GM23248 (cell line): ENCODE measurements around the gene UTP4. TPM values are rescaled to one million over a fixed set of nuclear protein-coding genes. Genes with fewer than 3 reads are reported as not detected.
A peak's percentile ranks its signal among the peaks of the same experiment; 100 is the strongest.

ENCODE experiments used
- DNase-seq: peaks from one replicate; pipeline ENCODE4 v3.0.0-alpha.2; 2015
- H2AFZ ChIP-seq: fragments of 200-600 bp; sonication (generic); 2 replicates; pipeline ENCODE4 v1.6.1; 2016; ENCODE audit warnings: antibody characterized with exemption
- H3F3A ChIP-seq: fragments of 200-600 bp; sonication (generic); 2 replicates; pipeline ENCODE4 v1.6.1; 2016; ENCODE audit warnings: mild to moderate bottlenecking, antibody characterized with exemption, mixed run types; ENCODE audit not compliant: insufficient read depth
- H3K27ac ChIP-seq: fragments of 200-600 bp; sonication (generic); 2 replicates; pipeline ENCODE4 v1.5.1; 2016; ENCODE audit warnings: mild to moderate bottlenecking
- H3K27me3 ChIP-seq: fragments of 200-600 bp; sonication (generic); replicated peaks from 2 replicates; pipeline ENCODE4 v1.6.1; 2016; ENCODE audit warnings: mild to moderate bottlenecking; ENCODE audit not compliant: insufficient read depth
- H3K36me3 ChIP-seq: fragments of 200-600 bp; sonication (generic); 2 replicates; pipeline ENCODE4 v1.6.1; 2016; ENCODE audit warnings: low read depth, mild to moderate bottlenecking
- H3K4me1 ChIP-seq: fragments of 200-600 bp; sonication (generic); 2 replicates; pipeline ENCODE4 v1.6.1; 2016; ENCODE audit warnings: mild to moderate bottlenecking; ENCODE audit not compliant: insufficient read depth
- H3K4me2 ChIP-seq: fragments of 200-600 bp; sonication (generic); one replicate; pipeline ENCODE4 v1.6.1; 2016; ENCODE audit warnings: mild to moderate bottlenecking; ENCODE audit not compliant: unreplicated experiment
- H3K4me3 ChIP-seq: fragments of 200-600 bp; sonication (generic); 2 replicates; pipeline ENCODE4 v1.5.1; 2016; ENCODE audit warnings: mild to moderate bottlenecking
- H3K79me2 ChIP-seq: fragments of 200-600 bp; sonication (generic); 2 replicates; pipeline ENCODE4 v1.6.1; 2016; ENCODE audit warnings: mild to moderate bottlenecking; ENCODE audit not compliant: insufficient read depth
- H3K9ac ChIP-seq: fragments of 200-600 bp; sonication (generic); 2 replicates; pipeline ENCODE4 v1.6.1; 2016; ENCODE audit warnings: mild to moderate bottlenecking
- H3K9me2 ChIP-seq: fragments of 200-600 bp; sonication (generic); 2 replicates; pipeline ENCODE4 v1.6.1; 2016; ENCODE audit warnings: mixed run types, mild to moderate bottlenecking, moderate library complexity; ENCODE audit not compliant: insufficient read depth
- H3K9me3 ChIP-seq: fragments of 200-600 bp; sonication (generic); one replicate; pipeline ENCODE4 v1.6.1; 2017; ENCODE audit warnings: low read depth
- H4K20me1 ChIP-seq: fragments of 200-600 bp; sonication (generic); 2 replicates; pipeline ENCODE4 v1.6.0; 2016; ENCODE audit not compliant: insufficient read depth
- EZH2 ChIP-seq: fragments of 200-600 bp; sonication (generic); IDR thresholded peaks from 2 replicates; pipeline ENCODE4 v1.6.1; 2018; ENCODE audit warnings: antibody characterized with exemption, mild to moderate bottlenecking; ENCODE audit not compliant: insufficient read depth, poor library complexity, severe bottlenecking
- EZH2phosphoT487 ChIP-seq: fragments of 200-600 bp; sonication (generic); IDR thresholded peaks from 2 replicates; pipeline ENCODE4 v1.6.1; 2018; ENCODE audit warnings: antibody characterized with exemption, moderate library complexity, mild to moderate bottlenecking, low read depth; ENCODE audit not compliant: insufficient read depth
- WGBS, 2 experiments: methylation state at CpG; one replicate each; pipeline ENCODE4 v1.1.6; 2015 to 2017; ENCODE audit warnings: low lambda C conversion rate in 2 of 2, low coverage in 1 of 2; ENCODE audit errors: missing lambda C conversion rate in 2 of 2; 5-methylcytosine and 5-hydroxymethylcytosine counted together
- in situ Hi-C: fragments of 300-500 bp; cut with MboI; formaldehyde crosslinking; loops from 2 replicates; pipeline ENCODE4 v1.15.0; 2020
- polyA plus RNA-seq: library from polyadenylated mRNA; unstranded; fragments of >200 nt; fragmentation: Nextera tagmentation; extraction: Ambion mirVana; gene quantifications from 2 replicates; pipeline ENCODE4 v1.2.1, GENCODE V29; 2016
- total RNA-seq: library from RNA; depleted of rRNA; stranded (reverse); fragments of >200 nt; shearing (Covaris generic); gene quantifications from 2 replicates; pipeline ENCODE4 v1.2.3, GENCODE V29; 2014

UTP4 gene
- total and polyA plus RNA-seq, 2 experiments from 2014 or later = 17.8 to 54.8 TPM

DNA sequence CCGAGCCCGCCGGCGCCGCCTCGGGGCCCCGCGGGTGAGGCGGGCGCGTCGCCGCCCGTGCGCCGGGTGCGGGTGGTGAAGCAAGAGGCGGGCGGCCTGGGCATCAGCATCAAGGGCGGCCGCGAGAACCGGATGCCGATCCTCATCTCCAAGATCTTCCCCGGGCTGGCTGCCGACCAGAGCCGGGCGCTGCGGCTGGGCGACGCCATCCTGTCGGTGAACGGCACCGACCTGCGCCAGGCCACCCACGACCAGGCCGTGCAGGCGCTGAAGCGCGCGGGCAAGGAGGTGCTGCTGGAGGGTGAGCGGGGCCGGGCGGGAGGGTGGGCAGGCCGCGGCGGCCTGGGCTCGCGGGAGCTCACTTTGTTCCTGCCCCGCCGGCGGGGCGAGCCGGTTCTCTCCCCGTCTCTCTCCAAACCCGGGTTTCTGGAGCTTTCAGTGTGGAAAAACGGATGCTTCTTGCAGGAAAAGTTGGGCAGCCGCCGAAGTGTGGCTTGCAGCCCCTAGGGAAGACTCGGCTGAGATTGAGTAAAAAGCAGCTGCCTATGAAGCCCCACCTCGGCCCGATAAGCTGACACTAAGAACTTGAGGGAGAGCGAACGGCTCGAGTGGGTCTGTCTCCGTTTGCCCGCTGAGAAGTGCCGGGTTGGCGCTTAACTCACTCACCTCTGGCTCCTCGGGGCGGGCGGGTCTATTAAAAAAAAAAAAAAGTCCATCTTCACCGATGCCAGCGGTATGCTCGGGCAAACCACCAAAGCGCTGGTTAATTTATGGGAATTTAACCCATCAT is 55.2 kb downstream of the UTP4 start:
- H3K4me2 ChIP-seq = peak overlapping the region; percentile 96
- WGBS, 2 experiments = 1 to 2% methylated on average over 55 to 76 of the region's 76 CpGs
- no peaks in the 10 kb centered on the region for H3K27me3 ChIP-seq
- peak; percentile 73 for DNase-seq
- H3K4me1 ChIP-seq = peaks cover 40% of the 10 kb centered on the region
- no peaks in the 10 kb centered on the region for H3K9me3 ChIP-seq
- peak overlapping the region; percentile 62 for H2AFZ ChIP-seq
- H3K9ac ChIP-seq = peak overlapping the region; percentile 83
- H3K79me2 ChIP-seq = peaks cover 50% of the 10 kb centered on the region
- H3K9me2 ChIP-seq = no peaks in the 10 kb centered on the region
- in situ Hi-C loops = no loop called here
- H3K36me3 ChIP-seq = no peaks in the 10 kb centered on the region
- peak overlapping the region; percentile 63 for H3K27ac ChIP-seq
- no peaks in the 10 kb centered on the region for H4K20me1 ChIP-seq
- H3K4me3 ChIP-seq = peak overlapping the region; percentile 81
- H3F3A ChIP-seq = peaks cover 17% of the 10 kb centered on the region; the same call in 1 of the 2 replicates
- TF ChIP-seq EZH2phosphoT487 = no peak
- no peak for TF ChIP-seq EZH2

DNA sequence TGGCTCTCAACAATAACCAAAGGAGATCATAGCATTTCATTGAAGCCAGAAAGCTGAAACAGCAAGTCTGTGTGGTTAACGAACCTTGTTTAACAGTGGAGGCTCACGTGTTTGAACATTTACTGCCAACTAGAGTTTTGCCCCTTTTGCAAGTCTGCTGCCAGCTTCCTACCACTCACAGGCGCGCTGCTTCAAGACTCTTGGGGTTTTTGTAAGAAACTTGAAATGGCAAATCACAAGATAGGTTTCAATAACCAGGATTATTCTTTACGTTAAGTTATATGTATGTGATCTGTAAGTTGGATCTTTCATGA is 55.7 kb downstream of the UTP4 start:
- peak; percentile 62 for DNase-seq
- no peak for TF ChIP-seq EZH2phosphoT487
- TF ChIP-seq EZH2 = no peak
- Histone ChIP-seq H2AFZ (peak overlapping the region; percentile 62), H3F3A (peaks cover 17% of the 10 kb centered on the region; the same call in 1 of the 2 replicates), H3K36me3 (no peaks in the 10 kb centered on the region), H3K79me2 (peaks cover 56% of the 10 kb centered on the region), H3K27me3 (no peaks in the 10 kb centered on the region), H3K4me3 (peak overlapping the region; percentile 81), H3K4me2 (peak overlapping the region; percentile 96), H3K27ac (peak overlapping the region; percentile 63), H3K9me3 (no peaks in the 10 kb centered on the region), H3K4me1 (peaks cover 40% of the 10 kb centered on the region), H3K9me2 (no peaks in the 10 kb centered on the region), H3K9ac (peak overlapping the region; percentile 83), H4K20me1 (no peaks in the 10 kb centered on the region)
- in situ Hi-C loops = no loop called here
- 2% methylated on average over 5 of the region's 5 CpGs for WGBS, 2 experiments

DNA sequence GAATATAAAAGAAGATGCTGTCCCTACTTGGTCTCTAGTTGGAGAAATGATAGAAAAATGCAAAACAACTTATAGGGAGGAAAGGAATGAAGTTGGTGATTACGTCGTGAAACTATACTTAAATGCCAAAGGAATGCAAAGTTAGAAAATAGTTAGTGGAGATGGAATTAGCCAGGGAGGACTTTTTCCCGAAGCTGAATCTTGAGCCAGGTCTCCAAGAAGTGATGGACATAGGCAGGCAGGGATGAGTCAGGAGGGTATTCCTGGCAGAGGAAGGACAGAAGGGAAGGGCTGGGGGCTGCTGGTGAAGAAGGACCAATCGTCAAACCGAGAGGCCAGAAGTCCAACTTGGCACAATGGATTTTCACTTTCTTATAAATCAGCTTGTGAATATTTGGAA is 56.3 kb downstream of the UTP4 start:
- WGBS, 2 experiments = 0 to 4% methylated on average over 5 of the region's 5 CpGs
- Histone ChIP-seq H4K20me1 (no peaks in the 10 kb centered on the region), H3K9me3 (no peaks in the 10 kb centered on the region), H3F3A (peaks cover 17% of the 10 kb centered on the region; the same call in 1 of the 2 replicates), H3K4me3 (peak overlapping the region; percentile 81), H3K9ac (peak overlapping the region; percentile 83), H3K27ac (peak overlapping the region; percentile 63), H3K4me1 (peaks cover 37% of the 10 kb centered on the region), H3K4me2 (peak overlapping the region; percentile 96), H3K27me3 (no peaks in the 10 kb centered on the region), H3K36me3 (no peaks in the 10 kb centered on the region), H3K9me2 (no peaks in the 10 kb centered on the region), H3K79me2 (peaks cover 61% of the 10 kb centered on the region), H2AFZ (0 out of 2 replicates have a peak overlapping the region, but pooled peaks have one; percentile 62)
- DNase-seq = peak; percentile 43
- in situ Hi-C loops = no loop called here
- no peak for TF ChIP-seq EZH2
- no peak for TF ChIP-seq EZH2phosphoT487

DNA sequence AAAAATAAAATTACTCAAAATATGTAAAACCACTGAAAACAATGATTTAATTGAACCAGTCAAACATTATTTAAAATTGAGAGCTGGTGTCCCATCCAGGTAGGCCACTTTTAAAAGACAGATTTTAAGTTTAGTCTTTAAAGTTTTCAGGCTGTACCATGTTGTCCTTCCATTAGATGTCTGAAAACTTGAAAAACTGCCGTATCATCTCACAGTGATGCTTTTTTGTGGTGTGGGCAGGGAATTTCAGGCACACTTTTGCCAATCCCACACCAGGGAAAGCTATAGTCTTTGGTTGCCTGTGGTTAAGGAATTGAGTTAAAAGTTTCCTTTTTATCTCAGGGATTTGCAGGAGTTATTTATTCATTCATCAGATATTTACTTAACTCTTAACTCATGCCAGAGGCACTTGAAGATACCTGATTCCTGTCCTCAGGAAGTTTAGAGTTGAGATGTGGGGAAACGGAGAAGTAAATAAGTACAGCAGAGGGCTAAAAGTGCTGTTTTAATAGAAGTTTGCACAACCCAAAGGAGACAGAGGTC is 57.7 kb downstream of the UTP4 start:
- 70 to 87% methylated on average over 2 of the region's 2 CpGs for WGBS, 2 experiments
- H3K4me2 ChIP-seq = peak overlapping the region; percentile 96
- no peaks in the 10 kb centered on the region for H3K9me2 ChIP-seq
- no peak overlapping the region for H3K9ac ChIP-seq
- H3K27ac ChIP-seq = no peak overlapping the region
- H2AFZ ChIP-seq = no peak overlapping the region
- TF ChIP-seq EZH2phosphoT487 = no peak
- TF ChIP-seq EZH2 = no peak
- peaks cover 17% of the 10 kb centered on the region; the same call in 1 of the 2 replicates for H3F3A ChIP-seq
- H4K20me1 ChIP-seq = no peaks in the 10 kb centered on the region
- peaks cover 46% of the 10 kb centered on the region for H3K4me1 ChIP-seq
- H3K9me3 ChIP-seq = no peaks in the 10 kb centered on the region
- no peak for DNase-seq
- in situ Hi-C loops = no loop called here
- H3K27me3 ChIP-seq = no peaks in the 10 kb centered on the region
- H3K36me3 ChIP-seq = no peaks in the 10 kb centered on the region
- H3K79me2 ChIP-seq = peaks cover 75% of the 10 kb centered on the region
- H3K4me3 ChIP-seq = peak overlapping the region; percentile 81
